Skeletal muscle satellite cell (primary cell): ENCODE data around the gene KCNA5.

Experiments used
- H3K27me3 ChIP-seq: 2 replicates; pipeline ENCODE4 v1.7.0; 2013; ENCODE audit warnings: low read length; ENCODE audit not compliant: control insufficient read depth, insufficient read depth
- H3K36me3 ChIP-seq: 2 replicates; pipeline ENCODE4 v1.7.0; 2013; ENCODE audit warnings: mild to moderate bottlenecking, control low read depth, low read length; ENCODE audit not compliant: insufficient read depth
- H3K4me1 ChIP-seq: 2 replicates; pipeline ENCODE4 v1.7.0; 2013; ENCODE audit warnings: low read length; ENCODE audit not compliant: control insufficient read depth, insufficient read depth
- H3K4me2 ChIP-seq: 2 replicates; pipeline ENCODE4 v1.7.0; 2013; ENCODE audit warnings: mild to moderate bottlenecking, low read length
- H3K4me3 ChIP-seq: 2 replicates; pipeline ENCODE4 v1.7.0; 2013; ENCODE audit warnings: low read length
- H3K9ac ChIP-seq: 2 replicates; pipeline ENCODE4 v1.7.0; 2013; ENCODE audit warnings: mild to moderate bottlenecking, low read depth, low read length, moderate library complexity
- H3K9me3 ChIP-seq: replicated peaks from 2 replicates; pipeline ENCODE4 v1.7.0; 2013; ENCODE audit warnings: mild to moderate bottlenecking, control low read depth, low read length

The KCNA5 gene

DNA sequence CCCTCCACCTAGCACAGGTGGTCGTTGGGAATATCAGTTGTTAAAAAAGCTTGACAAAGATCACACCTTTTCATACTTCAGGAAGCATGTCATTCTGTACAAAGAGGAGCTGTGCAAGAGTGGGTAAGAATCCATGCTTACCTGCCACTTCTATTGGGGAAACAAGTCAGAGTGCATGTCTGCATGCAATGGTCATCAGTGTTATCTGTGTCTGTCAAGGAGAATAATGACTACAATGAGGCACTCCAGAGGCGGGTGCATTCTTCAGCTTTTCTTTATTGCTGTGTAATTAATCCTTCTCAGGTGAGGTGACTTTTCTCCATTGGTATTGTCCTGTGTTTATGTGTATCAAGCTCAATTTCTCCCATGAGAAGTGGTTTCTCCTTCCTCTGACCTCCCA lies 24.4 kb downstream of the KCNA5 start:
- no peaks in the 10 kb centered on the region for H3K4me1 ChIP-seq
- H3K4me3 ChIP-seq, result no peak overlapping the region
- no peaks in the 10 kb centered on the region for H3K9me3 ChIP-seq
- no peak overlapping the region for H3K4me2 ChIP-seq
- H3K36me3 ChIP-seq, result no peaks in the 10 kb centered on the region
- H3K9ac ChIP-seq, result no peak overlapping the region
- H3K27me3 ChIP-seq, result peaks cover 16% of the 10 kb centered on the region

DNA sequence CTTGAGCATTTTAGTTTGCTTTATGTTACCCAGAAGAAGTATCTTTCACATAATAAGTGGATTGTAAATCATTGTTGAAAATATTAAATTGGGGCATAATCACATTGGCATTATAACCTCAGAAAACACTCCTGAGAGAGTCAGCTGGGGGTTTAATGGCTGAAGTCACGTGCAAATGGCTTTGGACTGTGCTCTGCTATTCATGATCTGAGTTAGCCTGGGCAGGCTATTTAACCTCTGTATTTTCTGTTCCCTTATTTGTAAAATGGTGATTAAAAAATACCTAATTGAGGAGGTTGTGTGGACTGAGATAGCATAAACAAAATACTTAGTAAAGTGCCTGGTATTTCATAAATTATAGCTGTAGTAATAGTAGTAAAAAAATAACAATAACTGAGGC lies 24.9 kb downstream of the KCNA5 start:
- H3K36me3 ChIP-seq, result no peaks in the 10 kb centered on the region
- H3K4me1 ChIP-seq, result no peaks in the 10 kb centered on the region
- H3K9ac ChIP-seq, result no peak overlapping the region
- no peak overlapping the region for H3K4me2 ChIP-seq
- H3K4me3 ChIP-seq, result no peak overlapping the region
- H3K27me3 ChIP-seq, result peaks cover 15% of the 10 kb centered on the region
- H3K9me3 ChIP-seq, result no peaks in the 10 kb centered on the region

DNA sequence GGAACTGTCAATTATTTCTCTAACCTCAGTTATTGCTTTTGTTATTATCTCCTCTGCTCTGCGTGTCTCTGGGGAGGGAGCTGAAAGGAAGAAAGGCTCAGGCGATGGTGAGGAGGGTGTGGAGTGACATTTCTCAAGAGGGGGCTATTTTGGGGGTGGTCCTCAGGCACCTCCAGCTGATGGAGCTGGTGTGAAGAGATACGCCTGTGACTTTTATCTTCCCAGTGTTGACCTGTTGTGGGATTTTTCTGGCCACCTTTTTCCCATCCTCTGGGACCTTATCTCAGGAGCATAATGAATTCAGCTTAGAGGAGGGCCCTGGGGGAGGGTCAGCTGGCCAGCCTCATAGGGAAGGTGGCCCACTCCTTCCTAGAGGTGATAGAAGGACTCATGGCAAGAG lies 26.4 kb downstream of the KCNA5 start:
- H3K9ac ChIP-seq, result no peak overlapping the region
- H3K4me1 ChIP-seq, result no peaks in the 10 kb centered on the region
- peaks cover 19% of the 10 kb centered on the region for H3K27me3 ChIP-seq
- no peak overlapping the region for H3K4me2 ChIP-seq
- H3K9me3 ChIP-seq, result no peaks in the 10 kb centered on the region
- H3K36me3 ChIP-seq, result no peaks in the 10 kb centered on the region
- H3K4me3 ChIP-seq, result no peak overlapping the region

DNA sequence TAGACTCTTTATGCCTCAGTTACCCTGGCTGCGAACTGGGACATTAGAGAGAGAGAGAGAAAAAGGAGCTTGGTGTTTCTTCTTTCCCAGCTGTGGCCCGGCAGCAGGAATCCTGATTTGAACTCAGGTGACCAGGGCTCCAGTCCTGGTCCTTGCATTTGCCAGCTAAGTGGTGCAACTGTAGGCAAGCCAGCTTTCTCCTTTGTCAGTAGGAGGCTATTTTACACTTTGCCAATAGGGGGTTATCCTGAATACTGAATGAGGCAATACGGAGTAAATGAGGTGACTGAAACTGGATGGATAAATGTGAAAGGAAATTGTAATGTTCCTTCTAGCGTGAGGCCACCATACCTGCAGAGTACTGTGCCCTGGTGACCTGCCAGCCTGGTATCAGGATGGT lies 27.8 kb downstream of the KCNA5 start:
- no peak overlapping the region for H3K9ac ChIP-seq
- H3K4me1 ChIP-seq, result no peaks in the 10 kb centered on the region
- H3K27me3 ChIP-seq, result peaks cover 25% of the 10 kb centered on the region
- H3K36me3 ChIP-seq, result no peaks in the 10 kb centered on the region
- no peak overlapping the region for H3K4me2 ChIP-seq
- no peaks in the 10 kb centered on the region for H3K9me3 ChIP-seq
- no peak overlapping the region for H3K4me3 ChIP-seq

DNA sequence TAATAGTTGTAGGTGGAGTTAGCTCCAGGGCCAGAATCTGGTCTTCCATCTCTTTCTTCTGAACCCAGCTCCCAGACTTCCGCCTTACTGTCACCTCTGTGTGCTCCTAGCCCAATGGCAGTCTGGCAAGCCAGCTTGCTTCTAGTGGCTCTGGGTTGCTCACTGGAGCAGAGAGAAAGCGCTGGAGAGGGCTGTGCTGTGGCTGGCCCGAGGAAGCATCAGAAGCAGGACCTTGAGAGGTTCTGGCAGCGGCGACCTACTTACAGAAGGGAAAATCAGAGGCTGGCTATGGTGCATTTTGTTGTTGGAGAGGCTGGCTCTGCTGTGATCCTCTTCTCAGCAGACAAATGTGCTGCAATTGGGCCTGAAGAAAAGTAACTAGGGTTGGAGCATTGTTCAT lies 28.6 kb downstream of the KCNA5 start:
- H3K27me3 ChIP-seq, result peaks cover 32% of the 10 kb centered on the region
- no peak overlapping the region for H3K9ac ChIP-seq
- no peak overlapping the region for H3K4me2 ChIP-seq
- H3K4me3 ChIP-seq, result no peak overlapping the region
- H3K36me3 ChIP-seq, result no peaks in the 10 kb centered on the region
- no peaks in the 10 kb centered on the region for H3K9me3 ChIP-seq
- H3K4me1 ChIP-seq, result no peaks in the 10 kb centered on the region

DNA sequence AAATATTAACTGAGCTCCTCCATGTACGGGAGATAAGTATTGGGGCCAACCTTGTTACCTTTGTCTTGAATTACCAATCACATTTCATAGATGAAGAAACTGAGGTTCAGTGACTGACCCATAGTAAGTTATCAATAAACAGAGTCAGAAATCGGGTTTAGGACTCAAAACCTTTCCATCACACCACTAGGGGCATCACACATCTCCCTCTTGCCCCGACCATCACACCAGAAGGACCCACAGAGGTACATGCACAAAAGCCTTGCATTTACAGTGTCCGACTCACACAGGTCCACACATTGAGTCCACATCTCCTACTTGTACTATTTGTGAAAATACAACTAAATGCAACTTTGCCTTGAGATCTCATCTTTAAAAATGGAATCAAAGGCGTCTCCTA lies 29.4 kb downstream of the KCNA5 start:
- Histone ChIP-seq H3K27me3 (peaks cover 36% of the 10 kb centered on the region), H3K4me2 (no peak overlapping the region), H3K36me3 (no peaks in the 10 kb centered on the region), H3K4me1 (no peaks in the 10 kb centered on the region), H3K9me3 (no peaks in the 10 kb centered on the region), H3K4me3 (no peak overlapping the region), H3K9ac (no peak overlapping the region)

DNA sequence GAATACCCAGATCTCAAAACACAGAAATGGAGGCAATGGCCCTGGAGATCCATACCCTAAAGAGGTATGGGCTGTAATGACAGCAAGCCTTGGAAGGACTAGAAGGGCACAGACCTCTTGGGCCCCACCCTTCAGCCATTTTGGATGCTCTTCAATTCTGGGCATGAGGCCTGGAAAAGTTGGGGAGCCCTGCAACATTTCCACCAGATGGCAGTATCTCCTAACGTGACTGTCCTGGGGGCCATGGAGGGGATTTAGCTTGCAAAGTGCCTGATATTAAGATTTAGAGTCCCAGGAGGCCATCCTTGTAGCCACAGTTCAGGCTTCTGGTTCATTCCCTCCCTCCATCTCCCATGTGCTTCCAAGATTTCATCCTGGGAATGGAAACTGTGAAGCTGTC lies 30.2 kb downstream of the KCNA5 start:
- Histone ChIP-seq H3K4me3 (no peak overlapping the region), H3K4me2 (no peak overlapping the region), H3K36me3 (no peaks in the 10 kb centered on the region), H3K4me1 (no peaks in the 10 kb centered on the region), H3K27me3 (peaks cover 43% of the 10 kb centered on the region), H3K9me3 (no peaks in the 10 kb centered on the region), H3K9ac (no peak overlapping the region)

DNA sequence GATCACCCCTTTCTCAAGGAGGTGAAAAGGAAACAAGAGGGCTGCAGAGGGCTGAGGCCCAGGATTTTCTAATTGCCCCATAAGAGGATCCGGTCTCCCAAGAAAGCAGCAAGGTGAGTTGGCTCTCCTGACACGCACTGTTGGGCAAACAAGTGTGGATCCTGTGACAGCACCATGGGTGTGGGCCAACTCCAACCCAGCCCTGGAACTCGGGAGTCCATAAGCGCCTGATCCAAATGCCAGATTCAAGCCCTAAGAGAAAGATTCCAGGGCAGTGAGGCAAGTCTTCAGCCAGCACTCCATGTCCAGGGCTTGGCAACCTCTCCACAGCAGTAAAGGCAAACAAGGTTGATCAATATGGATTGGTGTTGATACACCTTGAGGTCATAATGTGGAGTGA lies 33.1 kb downstream of the KCNA5 start:
- no peak overlapping the region for H3K9ac ChIP-seq
- H3K4me1 ChIP-seq, result no peaks in the 10 kb centered on the region
- H3K9me3 ChIP-seq, result no peaks in the 10 kb centered on the region
- no peak overlapping the region for H3K4me2 ChIP-seq
- no peak overlapping the region for H3K4me3 ChIP-seq
- H3K36me3 ChIP-seq, result no peaks in the 10 kb centered on the region
- H3K27me3 ChIP-seq, result peaks cover 58% of the 10 kb centered on the region

DNA sequence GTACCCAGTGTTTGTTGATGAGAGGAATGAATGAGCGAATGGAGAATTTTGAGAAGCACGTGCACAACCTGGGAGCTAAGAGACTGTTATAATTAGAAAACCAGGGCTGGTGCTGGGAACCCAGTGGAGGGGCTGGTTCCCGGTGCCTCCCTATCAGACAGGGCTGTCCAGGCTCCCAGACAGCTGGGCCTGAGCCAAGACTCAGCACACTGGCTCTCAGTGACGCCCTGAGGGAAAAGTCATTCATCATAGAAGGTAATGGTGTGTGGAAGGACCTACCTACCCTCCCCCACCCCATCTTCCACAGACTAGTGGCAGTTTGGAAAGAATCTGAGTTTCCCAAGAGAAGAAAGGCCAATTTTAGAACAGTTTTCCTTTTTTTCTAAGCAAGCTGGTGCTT lies 34.7 kb downstream of the KCNA5 start:
- Histone ChIP-seq H3K36me3 (no peaks in the 10 kb centered on the region), H3K9me3 (no peaks in the 10 kb centered on the region), H3K9ac (no peak overlapping the region), H3K4me2 (no peak overlapping the region), H3K4me1 (no peaks in the 10 kb centered on the region), H3K4me3 (no peak overlapping the region), H3K27me3 (peaks cover 58% of the 10 kb centered on the region)

DNA sequence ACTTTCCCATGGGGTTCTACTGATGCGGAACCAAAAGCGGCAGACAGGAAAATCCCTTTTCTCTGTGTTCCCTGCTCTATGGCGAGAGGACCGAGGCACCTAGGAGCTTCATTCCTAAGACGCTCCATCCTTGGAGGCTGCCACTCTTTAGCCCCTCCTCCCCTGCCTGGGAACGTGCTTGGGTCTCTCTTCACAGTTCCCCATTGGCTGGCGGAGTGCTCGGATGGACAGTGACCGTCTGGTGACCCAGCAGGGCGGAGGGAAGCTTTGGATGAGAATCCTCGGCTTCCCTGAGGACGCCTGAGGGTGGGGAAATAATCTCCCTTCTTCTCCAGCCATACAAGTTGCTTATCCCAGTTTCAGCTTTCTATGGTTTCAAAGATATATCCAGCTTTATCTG lies 37.3 kb downstream of the KCNA5 start:
- H3K9ac ChIP-seq, result no peak overlapping the region
- no peak overlapping the region for H3K4me2 ChIP-seq
- H3K4me1 ChIP-seq, result peaks cover 5% of the 10 kb centered on the region
- H3K36me3 ChIP-seq, result no peaks in the 10 kb centered on the region
- H3K27me3 ChIP-seq, result peaks cover 44% of the 10 kb centered on the region
- H3K4me3 ChIP-seq, result no peak overlapping the region
- no peaks in the 10 kb centered on the region for H3K9me3 ChIP-seq

DNA sequence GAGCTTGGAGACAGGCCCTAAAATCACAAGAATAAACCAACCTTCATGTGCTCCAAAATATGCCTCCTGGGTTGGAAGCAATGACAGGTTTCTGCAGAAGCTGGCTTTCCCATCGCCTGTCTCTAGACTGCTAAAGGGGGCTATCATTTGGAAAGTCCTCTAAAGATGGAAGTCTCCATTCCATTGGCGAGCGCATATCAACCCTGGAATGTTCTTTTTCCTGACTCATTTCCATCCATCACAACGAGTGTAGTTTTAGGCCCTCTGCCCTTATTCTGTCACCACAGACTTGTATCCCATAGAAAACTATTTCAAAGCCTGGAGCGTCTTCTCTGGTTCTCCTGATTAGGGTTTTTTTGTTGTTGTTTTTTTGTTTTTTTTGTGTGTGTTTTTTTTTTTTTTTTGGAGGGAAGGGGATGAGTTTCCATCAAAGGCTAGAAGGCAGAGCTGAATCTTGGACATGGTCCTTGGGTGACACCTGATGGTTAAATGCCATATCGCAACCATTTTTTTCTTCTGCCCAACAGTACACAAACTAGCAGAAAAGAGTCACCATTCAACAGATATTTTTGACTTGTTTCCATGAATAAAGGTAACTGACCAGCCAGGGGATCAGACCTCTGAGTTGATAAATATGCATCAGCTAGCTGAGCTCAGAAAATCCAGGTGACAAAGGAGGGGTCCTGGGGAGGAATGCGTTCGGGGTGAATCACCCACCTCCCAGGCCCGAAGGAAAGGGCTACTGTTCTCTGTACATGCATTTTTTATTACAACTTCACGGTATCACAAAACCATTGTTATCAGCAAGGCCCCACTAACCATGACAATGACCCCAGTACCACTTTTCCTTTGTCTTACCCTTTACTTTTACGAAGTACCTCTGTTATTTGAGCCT lies 40.5 kb downstream of the KCNA5 start:
- H3K4me3 ChIP-seq, result no peak overlapping the region
- H3K4me1 ChIP-seq, result peaks cover 17% of the 10 kb centered on the region
- H3K9ac ChIP-seq, result no peak overlapping the region
- no peaks in the 10 kb centered on the region for H3K9me3 ChIP-seq
- no peak overlapping the region for H3K4me2 ChIP-seq
- no peaks in the 10 kb centered on the region for H3K36me3 ChIP-seq
- H3K27me3 ChIP-seq, result peaks cover 25% of the 10 kb centered on the region

DNA sequence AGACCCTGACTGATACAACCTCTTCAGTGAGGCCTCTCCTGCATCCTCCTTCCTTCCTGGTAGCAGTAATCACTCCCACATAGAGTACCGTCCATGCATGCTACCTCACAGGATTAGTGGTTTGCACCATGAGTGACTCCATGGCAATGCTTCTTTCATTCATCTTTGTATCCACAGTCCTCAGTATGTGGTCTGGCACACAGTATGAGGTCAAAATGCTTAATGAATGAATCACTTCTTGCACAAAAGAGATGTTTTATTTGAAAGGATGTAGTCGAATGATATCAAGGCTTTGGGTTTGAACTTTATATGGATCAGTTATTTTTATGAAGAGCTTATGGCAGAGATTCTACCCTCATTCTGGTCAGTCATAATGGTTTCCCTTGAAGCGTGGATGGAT lies 42.2 kb downstream of the KCNA5 start:
- Histone ChIP-seq H3K27me3 (peaks cover 16% of the 10 kb centered on the region), H3K4me2 (no peak overlapping the region), H3K9me3 (no peaks in the 10 kb centered on the region), H3K4me1 (peaks cover 18% of the 10 kb centered on the region), H3K36me3 (no peaks in the 10 kb centered on the region), H3K4me3 (no peak overlapping the region), H3K9ac (no peak overlapping the region)
